K562 (cell line): ENCODE results near the gene TRIM2. TPM values are rescaled to one million over a fixed set of nuclear protein-coding genes. Genes with fewer than 3 reads are reported as not detected.

ENCODE experiments used
- NELFE ChIP-seq: IDR thresholded peaks from 2 replicates; pipeline ENCODE4 v1.6.1; 2011; ENCODE audit warnings: mild to moderate bottlenecking; ENCODE audit not compliant: insufficient read depth, insufficient read length
- ZBTB40 ChIP-seq, 2 experiments: fragments of 450-650 bp in 1 of 2; sonication (generic) in 1 of 2; formaldehyde crosslinking in 1 of 2; IDR thresholded peaks; 2 replicates each; pipeline versions ENCODE4 v1.7.1 to v1.9.0; 2016 to 2022; ENCODE audit warnings: inconsistent platforms in 1 of 2, mild to moderate bottlenecking in 1 of 2, missing genetic modification reagents in 1 of 2
- polyA plus RNA-seq, 8 experiments: library from polyadenylated mRNA; depleted of rRNA in 4 of 8; stranded (reverse) in 5 of 8; unstranded in 3 of 8; fragments of >200 nt; fragmentation: Nextera tagmentation in 2 of 8; fragmentation: Illumina TruSeq in 1 of 8; extraction: Ambion mirVana in 2 of 8; extraction: Trizol in 1 of 8; gene quantifications; 2 replicates each; pipeline versions ENCODE4 v1.2.1 to v1.2.3, GENCODE V29; 2011 to 2014; ENCODE audit warnings: inconsistent platforms in 1 of 8, missing spikeins in 1 of 8
- total RNA-seq, 7 experiments: library from RNA; depleted of rRNA in 6 of 7; stranded (reverse); fragments of >200 nt in 6 of 7; fragmentation: Illumina TruSeq in 2 of 7; extraction: Trizol in 2 of 7; gene quantifications; 2 replicates each; pipeline versions ENCODE4 v1.2.1 to v1.2.3, GENCODE V29; 2011 to 2021; ENCODE audit warnings: low replicate concordance in 1 of 7

TRIM2 gene
- total and polyA plus RNA-seq, 9 of the 15 experiments (the other 6 are each of a cell fraction or from before 2014, with no cell fraction given) = 0.01 to 0.41 (median 0.13) TPM; not detected in 1

GRCh38 chr4:153210727-153211126 lies 6.5 kb downstream of the TRIM2 start (continued):
- TF ChIP-seq ZBTB40 (IDR thresholded peaks at IDR 0.05) (no peak), ZBTB40 (CRISPR knock-in tag; IDR thresholded peaks at IDR 0.05) (no peak), NELFE (no peak)
- TF ChIP-seq, all 486 proteins: peak for 0
